HG03571 (cell line): ENCODE data around the gene SH3D21.
A peak's percentile ranks its signal among the peaks of the same experiment; 100 is the strongest.

Experiments used
- ATAC-seq: cut with Tn5 transposase; IDR thresholded peaks from one replicate; pipeline ENCODE4 v1.9.1; 2021; ENCODE audit not compliant: unreplicated experiment

The SH3D21 gene

GRCh38 chr1:36306210-36306901 is at the start of gene SH3D21:
TSS of gene SH3D21 (plus strand) at chr1:36306368. CDS start at chr1:36306421, 53 bp downstream.
- peak; percentile 27 for ATAC-seq

GRCh38 chr1:36256558-36257374 is 49.4 kb upstream of the SH3D21 start:
- ATAC-seq = no peak

GRCh38 chr1:36257375-36257767 is 48.8 kb upstream of the SH3D21 start:
- no peak for ATAC-seq

- ATAC-seq = no peak
Measured at GRCh38 chr1:36258960-36259344, 47.2 kb upstream of the SH3D21 start.

GRCh38 chr1:36268981-36269380 is 37.2 kb upstream of the SH3D21 start:
- no peak for ATAC-seq

- ATAC-seq = no peak
Measured at GRCh38 chr1:36269408-36269838, 36.7 kb upstream of the SH3D21 start.

GRCh38 chr1:36273024-36273423 is 33.1 kb upstream of the SH3D21 start:
- no peak for ATAC-seq

GRCh38 chr1:36274201-36274600 is 32.0 kb upstream of the SH3D21 start:
- ATAC-seq = no peak

- ATAC-seq = no peak
Measured at GRCh38 chr1:36276688-36277087, 29.5 kb upstream of the SH3D21 start.

- no peak for ATAC-seq
Measured at GRCh38 chr1:36279110-36279788, 26.9 kb upstream of the SH3D21 start.

GRCh38 chr1:36279789-36280296 is 26.3 kb upstream of the SH3D21 start:
- no peak for ATAC-seq

- ATAC-seq = no peak
Measured at GRCh38 chr1:36284061-36284460, 22.1 kb upstream of the SH3D21 start.

GRCh38 chr1:36284517-36284916 is 21.7 kb upstream of the SH3D21 start:
- ATAC-seq = no peak

- ATAC-seq = no peak
Measured at GRCh38 chr1:36285443-36286101, 20.6 kb upstream of the SH3D21 start.

- no peak for ATAC-seq
Measured at GRCh38 chr1:36286802-36287201, 19.4 kb upstream of the SH3D21 start.

- no peak for ATAC-seq
Measured at GRCh38 chr1:36287595-36287994, 18.6 kb upstream of the SH3D21 start.

- no peak for ATAC-seq
Measured at GRCh38 chr1:36295390-36295789, 10.8 kb upstream of the SH3D21 start.

GRCh38 chr1:36297062-36297461 is 9.1 kb upstream of the SH3D21 start:
- ATAC-seq = no peak

- no peak for ATAC-seq
Measured at GRCh38 chr1:36298640-36299039, 7.5 kb upstream of the SH3D21 start.

GRCh38 chr1:36300526-36300925 is 5.6 kb upstream of the SH3D21 start:
- ATAC-seq = no peak

GRCh38 chr1:36301220-36301619 is 4.9 kb upstream of the SH3D21 start:
- no peak for ATAC-seq
